GM12878 (cell line): ENCODE measurements around the gene CEACAM1.

Experiments
- CTCF ChIP-seq, 3 experiments: IDR thresholded peaks in 2 of 3; conservative IDR thresholded peaks in 1 of 3; 2 replicates each; pipeline ENCODE4 v1.5.1; 2011; ENCODE audit warnings: low read depth in 3 of 3, low read length in 3 of 3, mild to moderate bottlenecking in 3 of 3, control low read depth in 2 of 3, moderate library complexity in 2 of 3, inconsistent platforms in 1 of 3, mixed read lengths in 1 of 3; ENCODE audit not compliant: control insufficient read depth in 2 of 3, insufficient read depth in 1 of 3; ENCODE audit errors: extremely low read depth in 1 of 3
- EGR1 ChIP-seq, 2 experiments: IDR thresholded peaks; 1 replicate in 1 of 2; 2 replicates in 1 of 2; pipeline ENCODE4 v1.6.1; 2011 to 2012; ENCODE audit warnings: low read depth in 2 of 2, low read length in 2 of 2, borderline replicate concordance in 1 of 2, mild to moderate bottlenecking in 1 of 2, moderate library complexity in 1 of 2
- EZH2 ChIP-seq: IDR thresholded peaks from 2 replicates; pipeline ENCODE4 v1.6.1; 2012; ENCODE audit warnings: low read depth, mild to moderate bottlenecking, control low read depth, inconsistent platforms, low read length, borderline replicate concordance; ENCODE audit not compliant: control insufficient read depth
- HDAC6 ChIP-seq: fragments of 200-600 bp; sonication (generic); IDR thresholded peaks from one replicate; pipeline ENCODE4 v1.8.0; 2017; ENCODE audit warnings: antibody characterized with exemption; ENCODE audit not compliant: unreplicated experiment
- MTA3 ChIP-seq: IDR thresholded peaks from 2 replicates; pipeline ENCODE4 v1.6.1; 2012; ENCODE audit warnings: low read length, inconsistent platforms, borderline replicate concordance
- POLR2A ChIP-seq: IDR thresholded peaks from 2 replicates; pipeline ENCODE4 v1.6.1; 2011; ENCODE audit warnings: low read depth, mild to moderate bottlenecking, low read length
- POLR2AphosphoS5 ChIP-seq: IDR thresholded peaks from 2 replicates; pipeline ENCODE4 v1.6.1; 2011; ENCODE audit warnings: mild to moderate bottlenecking, low read length, inconsistent platforms
- RFX5 ChIP-seq: IDR thresholded peaks from 2 replicates; pipeline ENCODE4 v1.6.1; 2011; ENCODE audit warnings: low read depth, low read length, improper control_type of control experiment
- SPI1 ChIP-seq: IDR thresholded peaks from 2 replicates; pipeline ENCODE4 v1.6.1; 2011; ENCODE audit warnings: low read depth, mild to moderate bottlenecking, low read length, moderate library complexity, borderline replicate concordance; ENCODE audit not compliant: insufficient read depth
- SUZ12 ChIP-seq: fragments of 200-600 bp; sonication (generic); IDR thresholded peaks from one replicate; pipeline ENCODE4 v1.6.1; 2018; ENCODE audit warnings: antibody characterized with exemption, mild to moderate bottlenecking; ENCODE audit not compliant: unreplicated experiment
- TF ChIP-seq, protein P1 (sequence below): IDR thresholded peaks from 2 replicates; pipeline ENCODE4 v1.6.1; 2012; ENCODE audit warnings: low read depth, low read length, improper control_type of control experiment
- TF ChIP-seq, protein P2 (sequence below): IDR thresholded peaks from 2 replicates; pipeline ENCODE4 v1.6.1; 2012; ENCODE audit warnings: mild to moderate bottlenecking, low read depth, low read length

GRCh38 chr19:42515241-42515832 lies 12.9 kb downstream of the CEACAM1 start:
- TF ChIP-seq, protein P1, sequence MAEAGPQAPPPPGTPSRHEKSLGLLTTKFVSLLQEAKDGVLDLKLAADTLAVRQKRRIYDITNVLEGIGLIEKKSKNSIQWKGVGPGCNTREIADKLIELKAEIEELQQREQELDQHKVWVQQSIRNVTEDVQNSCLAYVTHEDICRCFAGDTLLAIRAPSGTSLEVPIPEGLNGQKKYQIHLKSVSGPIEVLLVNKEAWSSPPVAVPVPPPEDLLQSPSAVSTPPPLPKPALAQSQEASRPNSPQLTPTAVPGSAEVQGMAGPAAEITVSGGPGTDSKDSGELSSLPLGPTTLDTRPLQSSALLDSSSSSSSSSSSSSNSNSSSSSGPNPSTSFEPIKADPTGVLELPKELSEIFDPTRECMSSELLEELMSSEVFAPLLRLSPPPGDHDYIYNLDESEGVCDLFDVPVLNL: no peak
- TF ChIP-seq EZH2: no peak
- no peak for TF ChIP-seq POLR2A
- TF ChIP-seq RFX5: no peak
- TF ChIP-seq, protein P2, sequence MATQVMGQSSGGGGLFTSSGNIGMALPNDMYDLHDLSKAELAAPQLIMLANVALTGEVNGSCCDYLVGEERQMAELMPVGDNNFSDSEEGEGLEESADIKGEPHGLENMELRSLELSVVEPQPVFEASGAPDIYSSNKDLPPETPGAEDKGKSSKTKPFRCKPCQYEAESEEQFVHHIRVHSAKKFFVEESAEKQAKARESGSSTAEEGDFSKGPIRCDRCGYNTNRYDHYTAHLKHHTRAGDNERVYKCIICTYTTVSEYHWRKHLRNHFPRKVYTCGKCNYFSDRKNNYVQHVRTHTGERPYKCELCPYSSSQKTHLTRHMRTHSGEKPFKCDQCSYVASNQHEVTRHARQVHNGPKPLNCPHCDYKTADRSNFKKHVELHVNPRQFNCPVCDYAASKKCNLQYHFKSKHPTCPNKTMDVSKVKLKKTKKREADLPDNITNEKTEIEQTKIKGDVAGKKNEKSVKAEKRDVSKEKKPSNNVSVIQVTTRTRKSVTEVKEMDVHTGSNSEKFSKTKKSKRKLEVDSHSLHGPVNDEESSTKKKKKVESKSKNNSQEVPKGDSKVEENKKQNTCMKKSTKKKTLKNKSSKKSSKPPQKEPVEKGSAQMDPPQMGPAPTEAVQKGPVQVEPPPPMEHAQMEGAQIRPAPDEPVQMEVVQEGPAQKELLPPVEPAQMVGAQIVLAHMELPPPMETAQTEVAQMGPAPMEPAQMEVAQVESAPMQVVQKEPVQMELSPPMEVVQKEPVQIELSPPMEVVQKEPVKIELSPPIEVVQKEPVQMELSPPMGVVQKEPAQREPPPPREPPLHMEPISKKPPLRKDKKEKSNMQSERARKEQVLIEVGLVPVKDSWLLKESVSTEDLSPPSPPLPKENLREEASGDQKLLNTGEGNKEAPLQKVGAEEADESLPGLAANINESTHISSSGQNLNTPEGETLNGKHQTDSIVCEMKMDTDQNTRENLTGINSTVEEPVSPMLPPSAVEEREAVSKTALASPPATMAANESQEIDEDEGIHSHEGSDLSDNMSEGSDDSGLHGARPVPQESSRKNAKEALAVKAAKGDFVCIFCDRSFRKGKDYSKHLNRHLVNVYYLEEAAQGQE: no peak
- no peak for TF ChIP-seq HDAC6
- TF ChIP-seq POLR2AphosphoS5: no peak
- TF ChIP-seq SUZ12: no peak
- TF ChIP-seq SPI1: no peak
- no peak for TF ChIP-seq MTA3
- TF ChIP-seq CTCF (IDR thresholded peaks at IDR 0.05 in 2 of 3, conservative IDR thresholded peaks at IDR 0.05 in 1 of 3; ENCODE audit: control insufficient read depth in 2 of 3, extremely low read depth in 1 of 3, insufficient read depth in 1 of 3, low read depth in 3 of 3, low read length in 3 of 3): no peak
- no peak for TF ChIP-seq EGR1 (IDR thresholded peaks at IDR 0.05; ENCODE audit: borderline replicate concordance in 1 of 2, low read depth in 2 of 2, low read length in 2 of 2)
